ENCODE data around the gene ARHGAP5. TPM values are rescaled to one million over a fixed set of nuclear protein-coding genes. Genes with fewer than 3 reads are reported as not detected.

ARHGAP5 gene
- total RNA-seq, 1 donor from 2014 or later: 26.9 TPM

GRCh38 chr14:32083315-32083624, 6.2 kb downstream of the ARHGAP5 start:
- no peak overlapping the region for H3K4me3 Mint-ChIP-seq
- no peak overlapping the region for H3K27ac Mint-ChIP-seq
- H3K36me3 Mint-ChIP-seq (ENCODE audit: low read depth): no peaks in the 10 kb centered on the region
- no peaks in the 10 kb centered on the region for H3K27me3 Mint-ChIP-seq
- intact Hi-C loops (cut with micrococcal nuclease): no loop called here
- H3K4me1 Mint-ChIP-seq: peaks cover 23% of the 10 kb centered on the region
- H3K9me3 Mint-ChIP-seq: no peaks in the 10 kb centered on the region
- DNase-seq: no peak

- no peaks in the 10 kb centered on the region for H3K9me3 Mint-ChIP-seq
- H3K27me3 Mint-ChIP-seq: no peaks in the 10 kb centered on the region
- intact Hi-C loops (cut with micrococcal nuclease): no loop called here
- no peaks in the 10 kb centered on the region for H3K36me3 Mint-ChIP-seq (ENCODE audit: low read depth)
- no peak for DNase-seq
- H3K4me3 Mint-ChIP-seq: no peak overlapping the region
- H3K27ac Mint-ChIP-seq: no peak overlapping the region
- H3K4me1 Mint-ChIP-seq: peaks cover 18% of the 10 kb centered on the region
Observed at GRCh38 chr14:32083789-32084188, 6.7 kb downstream of the ARHGAP5 start.

DNA sequence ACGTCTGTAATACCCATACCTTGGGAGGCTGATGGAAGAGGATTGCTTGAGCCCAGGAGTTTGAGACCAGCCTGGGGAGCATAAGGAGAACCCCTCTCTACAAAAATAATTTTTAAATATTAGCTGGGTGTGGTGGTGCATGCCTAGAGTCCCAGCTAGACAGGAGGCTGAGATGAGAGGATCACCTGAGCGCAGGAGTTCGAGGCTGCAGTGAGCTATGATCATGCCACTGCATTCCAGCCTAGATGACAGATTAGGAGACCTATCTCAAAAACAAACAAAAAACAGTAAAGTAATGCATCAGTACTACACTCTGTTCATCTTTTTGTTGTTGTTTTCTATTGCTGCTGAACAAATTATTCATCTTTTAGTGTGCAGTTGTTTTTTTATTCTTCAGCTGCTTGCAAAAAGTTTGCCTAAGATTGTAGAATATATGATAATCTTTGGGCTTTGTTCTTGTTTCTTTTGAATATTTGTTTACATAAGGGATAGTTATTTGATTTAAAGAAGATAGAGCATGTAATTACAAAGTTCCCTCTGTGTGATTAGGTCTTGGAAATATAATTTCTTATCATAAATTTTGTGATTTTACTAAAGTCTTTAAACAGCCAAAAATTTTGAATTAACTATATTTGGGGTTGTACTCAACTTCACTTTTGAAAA, 8.2 kb downstream of the ARHGAP5 start:
- Mint-ChIP-seq H3K4me3 (no peak overlapping the region), H3K9me3 (no peaks in the 10 kb centered on the region), H3K27me3 (no peaks in the 10 kb centered on the region), H3K36me3 (ENCODE audit: low read depth) (no peaks in the 10 kb centered on the region), H3K27ac (no peak overlapping the region), H3K4me1 (peaks cover 12% of the 10 kb centered on the region)
- DNase-seq: no peak
- intact Hi-C loops (cut with micrococcal nuclease): no loop called here

DNA sequence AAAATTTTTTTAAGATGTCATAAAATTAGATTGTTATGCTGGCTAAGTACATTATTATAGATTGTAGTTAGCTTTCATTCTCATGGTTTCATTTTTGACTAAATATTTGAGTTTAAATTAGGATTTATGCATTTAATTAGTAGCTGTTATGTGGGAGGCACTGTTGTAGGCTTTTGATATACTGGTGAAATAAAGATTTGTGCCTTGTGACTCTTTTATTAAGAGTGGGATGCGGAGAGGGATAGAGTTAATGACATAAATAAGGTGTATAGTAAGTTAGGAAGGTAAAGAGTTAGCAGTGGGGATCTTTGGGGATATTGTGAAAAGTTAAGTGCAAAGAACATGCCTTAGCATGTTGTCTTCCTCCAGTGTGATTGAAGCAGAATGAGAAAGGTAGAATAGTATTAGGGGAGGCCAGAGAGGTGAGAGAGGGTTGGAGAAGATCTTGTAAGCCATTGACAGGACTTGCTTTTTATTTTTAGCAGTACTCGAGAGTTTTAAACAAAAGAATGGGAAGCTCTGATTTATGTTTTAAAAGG, 8.8 kb downstream of the ARHGAP5 start:
- peaks cover 6% of the 10 kb centered on the region for H3K36me3 Mint-ChIP-seq (ENCODE audit: low read depth)
- peaks cover 9% of the 10 kb centered on the region for H3K4me1 Mint-ChIP-seq

GRCh38 chr14:32087173-32087861, 10.2 kb downstream of the ARHGAP5 start:
- no peak for DNase-seq
- Mint-ChIP-seq H3K27ac (no peak overlapping the region), H3K9me3 (no peaks in the 10 kb centered on the region), H3K27me3 (no peaks in the 10 kb centered on the region), H3K4me3 (no peak overlapping the region), H3K36me3 (ENCODE audit: low read depth) (peaks cover 16% of the 10 kb centered on the region), H3K4me1 (peaks cover 7% of the 10 kb centered on the region)
- intact Hi-C loops (cut with micrococcal nuclease): no loop called here

More for the DNA sequence above, 8.8 kb downstream of the ARHGAP5 start:
- H3K27ac Mint-ChIP-seq: no peak overlapping the region
- DNase-seq: no peak
- H3K27me3 Mint-ChIP-seq: no peaks in the 10 kb centered on the region
- H3K4me3 Mint-ChIP-seq: no peak overlapping the region
- H3K9me3 Mint-ChIP-seq: no peaks in the 10 kb centered on the region
- intact Hi-C loops (cut with micrococcal nuclease): no loop called here

DNA sequence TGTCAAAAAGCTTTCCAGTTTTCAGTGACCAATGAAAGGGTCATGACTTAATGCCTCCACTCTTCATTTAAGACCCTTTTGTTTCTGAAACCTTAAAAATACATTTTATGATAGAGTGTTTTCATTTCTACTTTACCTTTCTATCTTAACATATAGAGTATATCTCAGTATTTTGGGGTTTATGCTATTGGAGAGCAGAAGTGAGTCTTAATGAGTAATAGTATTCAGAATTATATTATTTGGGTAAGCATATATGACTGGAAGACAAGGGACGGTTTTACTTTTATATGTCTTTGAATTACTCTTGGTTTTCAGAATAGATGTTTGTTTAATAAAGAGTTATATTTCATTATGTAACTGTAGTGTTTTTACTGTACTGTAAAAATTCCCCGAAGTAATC, 10.8 kb downstream of the ARHGAP5 start:
- Mint-ChIP-seq H3K27ac (no peak overlapping the region), H3K4me1 (peaks cover 5% of the 10 kb centered on the region), H3K36me3 (ENCODE audit: low read depth) (peaks cover 22% of the 10 kb centered on the region), H3K4me3 (no peak overlapping the region), H3K27me3 (no peaks in the 10 kb centered on the region), H3K9me3 (no peaks in the 10 kb centered on the region)
- intact Hi-C loops (cut with micrococcal nuclease): no loop called here
- DNase-seq: no peak

GRCh38 chr14:32090686-32091085, 13.6 kb downstream of the ARHGAP5 start:
- H3K9me3 Mint-ChIP-seq: no peaks in the 10 kb centered on the region
- peaks cover 34% of the 10 kb centered on the region for H3K36me3 Mint-ChIP-seq (ENCODE audit: low read depth)
- peaks cover 5% of the 10 kb centered on the region for H3K4me1 Mint-ChIP-seq
- H3K27ac Mint-ChIP-seq: no peak overlapping the region
- H3K27me3 Mint-ChIP-seq: no peaks in the 10 kb centered on the region
- no peak overlapping the region for H3K4me3 Mint-ChIP-seq
- intact Hi-C loops (cut with micrococcal nuclease): no loop called here
- DNase-seq: no peak

GRCh38 chr14:32099473-32099872, 22.4 kb downstream of the ARHGAP5 start:
- Mint-ChIP-seq H3K4me1 (peaks cover 20% of the 10 kb centered on the region), H3K36me3 (ENCODE audit: low read depth) (peaks cover 12% of the 10 kb centered on the region), H3K27me3 (no peaks in the 10 kb centered on the region), H3K4me3 (no peak overlapping the region), H3K27ac (no peak overlapping the region), H3K9me3 (no peaks in the 10 kb centered on the region)
- DNase-seq: no peak
- intact Hi-C loops (cut with micrococcal nuclease): no loop called here

DNA sequence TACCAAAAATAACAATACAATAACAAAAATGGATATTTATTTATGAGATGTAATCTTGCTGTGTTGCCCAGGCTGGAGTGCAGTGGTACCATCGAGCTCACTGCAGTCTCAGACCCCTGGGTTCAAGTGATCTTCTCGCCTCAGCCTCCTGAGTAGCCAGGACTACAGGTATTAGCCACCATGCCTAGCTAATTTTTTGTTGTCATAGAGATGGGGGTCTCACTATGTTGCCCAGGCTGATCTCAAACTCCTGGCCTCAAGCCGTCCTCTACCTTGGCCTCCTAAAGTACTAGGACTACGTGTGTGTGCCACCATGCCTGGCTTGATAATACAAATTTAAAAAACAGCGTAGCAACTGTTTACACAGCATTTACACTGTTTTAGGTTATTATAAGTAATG, 23.1 kb downstream of the ARHGAP5 start:
- Mint-ChIP-seq H3K4me1 (peaks cover 20% of the 10 kb centered on the region), H3K27me3 (no peaks in the 10 kb centered on the region), H3K27ac (no peak overlapping the region), H3K36me3 (ENCODE audit: low read depth) (peaks cover 12% of the 10 kb centered on the region), H3K4me3 (no peak overlapping the region), H3K9me3 (no peaks in the 10 kb centered on the region)
- no peak for DNase-seq
- intact Hi-C loops (cut with micrococcal nuclease): no loop called here

- H3K4me3 Mint-ChIP-seq: peak overlapping the region; percentile 42
Observed at GRCh38 chr14:32102152-32102787, 25.2 kb downstream of the ARHGAP5 start.

GRCh38 chr14:32102968-32103367, 25.9 kb downstream of the ARHGAP5 start:
- Mint-ChIP-seq H3K36me3 (ENCODE audit: low read depth) (peaks cover 7% of the 10 kb centered on the region), H3K4me1 (peaks cover 20% of the 10 kb centered on the region), H3K9me3 (no peaks in the 10 kb centered on the region), H3K4me3 (no peak overlapping the region), H3K27me3 (no peaks in the 10 kb centered on the region), H3K27ac (no peak overlapping the region)
- intact Hi-C loops (cut with micrococcal nuclease): loop anchor here (1.0 kb wide), 2 partner anchors 24 to 100 kb away; partner anchors contain the start of gene RNU6-8
- no peak for DNase-seq

More at GRCh38 chr14:32102152-32102787, 25.2 kb downstream of the ARHGAP5 start:
- H3K9me3 Mint-ChIP-seq: no peaks in the 10 kb centered on the region
- intact Hi-C loops (cut with micrococcal nuclease): loop anchor here (1.0 kb wide), 2 partner anchors 23 to 101 kb away; partner anchors contain the start of gene RNU6-8
- peak overlapping the region; percentile 73 for H3K27ac Mint-ChIP-seq
- no peaks in the 10 kb centered on the region for H3K27me3 Mint-ChIP-seq
- H3K4me1 Mint-ChIP-seq: peaks cover 20% of the 10 kb centered on the region
- DNase-seq: peak; percentile 70
- peaks cover 12% of the 10 kb centered on the region for H3K36me3 Mint-ChIP-seq (ENCODE audit: low read depth)

DNA sequence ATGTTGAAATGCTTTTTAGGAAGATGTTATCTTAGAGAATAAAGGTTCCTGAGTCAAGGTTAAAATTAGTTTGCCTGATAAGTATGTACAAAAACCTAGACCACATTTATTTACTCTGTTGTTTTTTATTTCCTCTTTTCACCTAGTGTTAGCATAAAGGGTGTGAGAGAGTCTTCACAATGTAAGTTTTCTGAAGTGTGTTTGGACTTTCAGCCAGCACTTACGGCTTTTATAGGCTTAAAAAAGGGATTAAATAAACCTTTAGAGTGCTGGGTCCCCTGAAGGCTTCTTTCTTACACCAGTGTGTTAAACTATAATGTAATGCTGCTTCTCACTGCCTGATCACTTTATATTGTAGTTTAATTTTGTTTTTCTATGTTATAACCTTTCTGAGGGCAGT, 27.2 kb downstream of the ARHGAP5 start:
- Mint-ChIP-seq H3K27me3 (no peaks in the 10 kb centered on the region), H3K9me3 (no peaks in the 10 kb centered on the region)

GRCh38 chr14:32104803-32105202, 27.7 kb downstream of the ARHGAP5 start:
- Mint-ChIP-seq H3K4me1 (peaks cover 18% of the 10 kb centered on the region), H3K4me3 (no peak overlapping the region), H3K27me3 (no peaks in the 10 kb centered on the region), H3K27ac (no peak overlapping the region), H3K9me3 (no peaks in the 10 kb centered on the region), H3K36me3 (ENCODE audit: low read depth) (peaks cover 8% of the 10 kb centered on the region)
- no peak for DNase-seq
- intact Hi-C loops (cut with micrococcal nuclease): no loop called here

More for the DNA sequence above, 27.2 kb downstream of the ARHGAP5 start:
- Mint-ChIP-seq H3K4me3 (no peak overlapping the region), H3K36me3 (ENCODE audit: low read depth) (peaks cover 7% of the 10 kb centered on the region), H3K27ac (no peak overlapping the region), H3K4me1 (peaks cover 18% of the 10 kb centered on the region)
- intact Hi-C loops (cut with micrococcal nuclease): no loop called here
- no peak for DNase-seq

All from activated CD4-positive, alpha-beta T cell treated with anti-CD3 and anti-CD28 coated beads, Interleukin-2, amount 10 ng/mL, durations not matched to agents 24 days and 14 days (primary cell).